SK-N-MC (cell line): ENCODE results near the gene DFFB.

ENCODE experiments used
- EZH2 ChIP-seq: fragments of 200-600 bp; sonication (generic); IDR thresholded peaks from one replicate; pipeline ENCODE4 v1.6.1; 2017; ENCODE audit warnings: antibody characterized with exemption
- FOXP2 ChIP-seq: optimal IDR thresholded peaks from 2 replicates; pipeline ENCODE3; 2011; ENCODE audit warnings: mild to moderate bottlenecking, moderate library complexity; ENCODE audit not compliant: insufficient read depth; ENCODE audit errors: extremely low read length, control extremely low read depth
- POLR2AphosphoS5 ChIP-seq: IDR thresholded peaks from 2 replicates; pipeline ENCODE4 v1.6.1; 2012; ENCODE audit warnings: mild to moderate bottlenecking, low read depth, low read length, borderline replicate concordance

DNA sequence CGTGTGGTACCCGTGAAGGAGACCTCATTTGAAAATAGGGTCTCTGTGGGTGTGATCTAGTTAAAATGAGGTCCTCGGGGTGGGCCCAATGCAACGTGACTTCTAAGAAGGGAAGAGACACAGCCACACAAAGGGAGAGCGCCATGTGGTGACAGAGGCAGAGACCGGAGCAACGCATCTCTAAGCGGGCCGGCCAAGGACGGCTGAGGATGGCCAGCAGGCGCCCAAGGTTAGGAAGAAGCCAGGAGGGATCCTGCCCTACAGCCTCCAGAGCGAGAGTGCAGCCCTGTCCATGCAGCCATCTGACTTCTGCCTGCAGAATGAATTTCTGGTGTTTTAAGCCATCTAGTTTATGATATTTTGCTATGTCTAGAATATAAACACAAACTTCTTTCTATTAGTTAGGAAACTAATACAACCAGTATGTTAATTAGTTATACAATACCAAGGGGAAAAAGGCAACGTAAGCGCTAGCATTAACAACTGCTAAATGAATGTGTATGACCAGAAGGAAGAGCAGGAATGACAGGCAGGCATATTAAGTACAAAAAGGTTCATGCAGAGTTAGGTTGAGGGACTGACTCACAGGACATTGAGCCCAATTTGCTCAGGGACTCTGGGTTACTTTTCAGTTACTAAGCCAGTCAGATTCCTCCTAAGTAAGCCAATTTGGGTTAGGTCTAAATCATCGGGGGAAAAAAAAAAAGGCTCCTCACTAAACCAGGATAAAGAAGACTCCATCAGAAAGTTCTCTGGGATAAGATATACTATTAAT lies 4.4 kb upstream of the DFFB start:
- no peak for TF ChIP-seq POLR2AphosphoS5
- TF ChIP-seq EZH2 = no peak
- no peak for TF ChIP-seq FOXP2
